GM21381 (cell line): Measurements from ENCODE around the gene GCGR.

Experiments used
- ATAC-seq: cut with Tn5 transposase; IDR thresholded peaks from one replicate; pipeline ENCODE4 v1.9.1; 2021; ENCODE audit warnings: mild to moderate bottlenecking, moderate library complexity; ENCODE audit not compliant: unreplicated experiment

The GCGR gene

GRCh38 chr17:81803728-81804558 lies at the start of gene GCGR:
TSS of gene GCGR (plus strand) at chr17:81804150. CDS start at chr17:81809019, 4,869 bp downstream.
- no peak for ATAC-seq

GRCh38 chr17:81792675-81793615 lies 11.0 kb upstream of the GCGR start:
- ATAC-seq, result no peak

- no peak for ATAC-seq
These were observed 9.9 kb upstream of the GCGR start for GRCh38 chr17:81794074-81794476.

- no peak for ATAC-seq
These were observed 9.4 kb upstream of the GCGR start for GRCh38 chr17:81794509-81794908.

GRCh38 chr17:81801327-81801726 lies 2.6 kb upstream of the GCGR start:
- no peak for ATAC-seq

GRCh38 chr17:81802048-81802758 lies 1.7 kb upstream of the GCGR start:
- no peak for ATAC-seq

- no peak for ATAC-seq
These were observed 900 bp upstream of the GCGR start for GRCh38 chr17:81802856-81803643.

- no peak for ATAC-seq
These were observed 829 bp downstream of the GCGR start for GRCh38 chr17:81804559-81805399.

- ATAC-seq, result no peak
These were observed 1.9 kb downstream of the GCGR start for GRCh38 chr17:81805707-81806460.

- no peak for ATAC-seq
These were observed 2.7 kb downstream of the GCGR start for GRCh38 chr17:81806461-81807209.

GRCh38 chr17:81807210-81807719 lies 3.3 kb downstream of the GCGR start:
- no peak for ATAC-seq

GRCh38 chr17:81807839-81808238 lies 3.9 kb downstream of the GCGR start:
- no peak for ATAC-seq

GRCh38 chr17:81808778-81809555 lies 5.0 kb downstream of the GCGR start:
- ATAC-seq, result no peak

- no peak for ATAC-seq
These were observed 5.6 kb downstream of the GCGR start for GRCh38 chr17:81809556-81809998.

- ATAC-seq, result no peak
These were observed 6.5 kb downstream of the GCGR start for GRCh38 chr17:81810476-81810875.

GRCh38 chr17:81810892-81811704 lies 7.1 kb downstream of the GCGR start:
- no peak for ATAC-seq
